TTC549 (cell line): ENCODE data around the gene NPAS2.

Experiments used
- FAIRE-seq: peaks from 2 replicates; lab custom pipeline; 2012; peaks lifted over from hg19 to GRCh38; lab: Jason Lieb, UNC

The NPAS2 gene

DNA sequence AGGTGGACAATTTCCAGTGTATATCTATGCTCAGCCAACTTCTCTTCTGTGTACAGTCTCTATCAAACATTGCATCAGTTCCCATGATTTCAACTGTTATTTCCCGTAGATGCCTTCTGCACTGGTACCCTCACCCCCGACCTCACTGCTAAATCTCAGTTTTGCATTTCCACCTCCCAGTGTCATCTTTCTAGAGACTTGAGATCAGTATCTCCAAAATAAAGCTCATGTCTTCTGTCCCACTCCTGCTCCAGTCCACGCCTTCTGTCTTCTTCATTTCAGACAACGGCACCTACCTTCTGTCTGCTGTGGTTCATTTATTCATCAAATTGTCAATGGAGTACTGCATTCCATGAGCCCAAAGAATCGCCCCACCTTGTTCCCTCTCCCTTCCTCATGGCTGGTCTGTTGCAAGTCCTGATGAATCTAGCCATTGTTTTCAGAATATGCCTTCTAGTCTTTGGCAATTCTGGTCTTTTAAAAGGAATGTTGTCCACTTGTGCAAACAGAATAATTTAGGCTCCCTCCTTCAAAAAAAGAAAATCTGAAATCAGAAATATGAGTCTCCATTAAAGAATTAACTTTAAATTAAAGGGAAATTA, 23.3 kb upstream of the NPAS2 start:
- FAIRE-seq, result no peak

DNA sequence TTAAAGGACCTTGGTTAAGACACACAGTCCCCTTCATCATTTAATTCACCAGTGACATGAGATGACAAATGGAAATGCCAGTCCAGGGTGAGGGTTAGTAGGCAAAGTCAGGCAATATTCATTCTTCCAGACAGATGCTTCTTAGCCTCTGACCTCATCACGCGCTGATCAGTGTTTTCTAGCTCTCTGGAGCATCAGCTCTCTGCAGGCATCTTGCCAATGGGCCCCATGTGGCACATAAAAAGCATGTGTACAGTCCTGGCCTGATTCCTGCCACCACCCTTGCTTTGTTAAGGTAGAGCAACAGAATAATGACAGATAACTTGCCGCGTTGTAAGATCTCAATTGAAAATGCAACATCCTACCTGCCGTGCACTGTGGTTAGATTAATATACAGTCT, 20.3 kb upstream of the NPAS2 start:
- FAIRE-seq, result no peak

DNA sequence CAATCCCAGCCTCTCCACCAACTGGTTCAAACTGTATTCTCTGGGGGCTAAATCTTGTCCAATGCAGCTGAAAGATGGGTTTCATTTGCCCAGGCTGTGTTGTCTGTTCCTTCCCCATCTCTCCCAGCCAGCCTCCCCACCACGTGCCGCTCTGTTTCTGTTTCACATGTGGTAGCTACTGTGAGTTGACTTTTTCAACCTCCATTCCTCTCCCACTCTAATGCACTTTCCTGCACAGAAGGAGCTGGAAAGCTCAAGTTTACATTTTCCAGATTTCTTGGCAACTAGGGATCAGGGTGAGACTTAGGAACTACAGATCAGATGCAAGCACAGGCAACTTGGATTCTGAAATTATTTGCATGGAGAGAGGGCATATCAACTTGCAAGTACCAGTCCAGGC, 19.0 kb upstream of the NPAS2 start:
- FAIRE-seq, result no peak

DNA sequence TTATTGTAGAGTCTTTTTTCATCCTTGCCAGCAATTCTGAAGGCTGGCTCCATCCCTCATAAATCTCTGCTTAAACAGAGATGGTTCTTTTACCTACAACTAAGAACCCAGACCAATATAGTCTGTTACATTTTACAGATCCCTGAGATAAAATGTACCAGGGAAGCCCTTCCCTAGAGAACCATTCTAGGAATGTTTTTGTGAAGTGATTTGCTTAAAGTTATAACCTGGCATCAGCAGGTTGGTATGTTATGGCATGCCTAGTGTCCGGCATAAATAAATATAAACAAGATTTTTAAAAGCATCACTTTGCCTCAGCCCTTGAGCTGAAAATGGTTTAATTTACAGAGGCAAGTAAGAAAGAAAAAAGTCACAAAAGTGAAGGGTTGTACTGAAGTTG, 18.5 kb upstream of the NPAS2 start:
- no peak for FAIRE-seq

DNA sequence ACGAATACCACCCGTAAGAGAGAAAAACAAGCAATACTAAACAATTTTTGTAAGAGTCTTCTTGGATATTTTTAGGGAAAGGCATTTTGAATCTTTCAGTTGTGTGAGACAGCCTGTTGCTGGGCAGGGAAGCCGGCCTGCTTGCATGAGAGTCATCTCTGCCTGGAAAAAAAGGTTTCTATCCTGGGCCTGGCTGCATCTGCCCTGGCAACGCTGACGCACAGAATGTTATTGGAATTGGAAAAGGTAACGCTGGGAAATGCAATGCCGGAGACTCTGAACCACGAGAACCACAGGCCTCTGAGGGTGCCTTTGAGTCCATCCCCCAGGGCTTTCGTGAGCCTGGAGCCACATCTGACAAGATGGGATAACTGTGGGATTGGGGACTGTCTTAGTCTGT, 17.9 kb upstream of the NPAS2 start:
- no peak for FAIRE-seq

DNA sequence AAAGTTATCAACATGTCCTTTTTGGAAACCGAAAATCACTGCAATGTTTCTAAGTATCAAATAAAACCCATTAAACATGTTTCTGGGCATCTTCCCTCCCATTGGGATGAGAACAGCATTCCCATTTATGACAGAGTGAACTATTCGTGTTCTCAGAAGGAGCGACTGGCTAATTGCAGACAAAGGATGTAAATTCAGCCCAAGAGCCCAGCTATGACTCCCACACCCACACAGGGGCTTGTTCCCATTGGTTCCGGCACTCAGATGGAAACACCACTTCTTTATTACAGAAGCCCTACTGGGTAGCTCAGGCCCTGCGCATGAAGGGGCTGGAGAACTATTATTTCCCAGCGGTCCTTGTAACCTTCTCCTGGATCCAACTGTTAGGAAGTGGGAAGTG, 16.6 kb upstream of the NPAS2 start:
- FAIRE-seq, result no peak

DNA sequence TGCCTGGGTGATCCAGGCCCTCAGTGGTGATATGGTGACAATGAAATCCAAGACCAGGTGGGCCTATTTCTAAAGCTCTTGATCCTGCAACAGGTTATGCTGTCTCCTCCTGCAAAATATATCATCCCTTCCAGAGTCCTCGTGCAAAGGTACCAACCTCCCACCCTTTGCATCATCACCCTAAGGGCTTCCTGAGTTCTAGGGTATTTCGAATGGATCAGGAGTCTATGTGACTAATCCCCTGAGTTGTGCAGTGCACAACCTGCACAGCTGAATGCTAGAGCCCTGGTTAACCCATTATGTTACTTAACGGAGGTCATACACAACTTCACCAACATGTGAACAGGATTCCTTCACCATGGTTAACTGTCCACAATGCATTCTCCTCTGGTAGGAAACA, 13.4 kb upstream of the NPAS2 start:
- FAIRE-seq, result no peak

DNA sequence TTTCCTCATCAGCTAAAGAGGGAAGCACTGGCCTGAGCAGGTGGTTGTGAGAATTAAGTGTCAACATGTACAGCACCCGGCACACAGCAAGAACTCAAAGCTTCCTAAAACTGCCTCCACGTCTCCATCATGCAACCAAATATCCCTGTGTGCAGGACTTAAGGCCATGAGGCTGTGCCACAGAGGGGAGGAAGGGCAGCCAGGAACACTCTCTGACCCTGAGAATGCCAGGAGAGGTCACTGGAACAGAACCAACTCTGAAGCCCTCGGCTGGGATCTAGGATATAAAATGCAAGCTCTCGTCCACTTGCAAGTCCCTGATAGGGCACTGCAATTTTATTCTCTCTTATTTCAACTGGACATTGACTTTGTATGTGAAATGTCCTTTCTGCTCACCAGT, 12.2 kb upstream of the NPAS2 start:
- no peak for FAIRE-seq

DNA sequence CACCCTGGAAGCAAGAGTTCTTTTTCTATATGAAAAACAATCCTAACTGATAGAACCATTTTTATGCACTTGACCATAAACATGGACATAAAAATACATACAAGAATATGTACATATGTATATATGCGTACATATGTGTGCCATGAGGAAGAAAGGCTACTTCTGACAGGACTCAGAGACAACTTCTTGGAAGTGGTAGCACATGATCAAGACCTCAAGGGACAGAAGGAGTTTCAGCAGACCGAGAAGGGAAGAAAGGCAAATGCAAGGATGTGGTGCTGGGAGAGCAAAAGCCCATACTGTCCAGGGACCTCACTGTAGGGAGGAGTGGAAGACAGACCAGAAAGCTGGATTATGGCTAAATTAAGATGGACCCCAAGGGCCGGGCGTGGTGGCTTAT, 11.4 kb upstream of the NPAS2 start:
- FAIRE-seq, result no peak

DNA sequence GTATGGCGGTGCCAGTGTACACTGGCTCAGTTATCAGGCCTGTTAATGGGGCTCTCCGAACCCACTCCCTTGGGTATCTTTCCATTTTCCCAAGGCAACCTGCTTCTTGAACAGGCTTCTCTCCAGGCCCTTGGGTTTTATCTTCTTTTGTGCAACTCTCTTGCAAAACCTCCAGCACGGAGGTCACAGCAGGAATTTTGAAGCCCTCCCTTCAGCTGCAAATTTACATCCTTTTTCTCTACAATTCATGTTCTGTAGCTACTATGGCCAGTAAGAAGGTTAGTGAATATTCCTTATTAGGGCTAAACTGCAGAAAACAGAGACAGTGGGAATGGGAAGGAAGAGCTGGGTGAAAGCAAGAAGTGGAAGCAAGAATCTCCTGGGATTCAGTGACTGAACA, 10.4 kb upstream of the NPAS2 start:
- no peak for FAIRE-seq

DNA sequence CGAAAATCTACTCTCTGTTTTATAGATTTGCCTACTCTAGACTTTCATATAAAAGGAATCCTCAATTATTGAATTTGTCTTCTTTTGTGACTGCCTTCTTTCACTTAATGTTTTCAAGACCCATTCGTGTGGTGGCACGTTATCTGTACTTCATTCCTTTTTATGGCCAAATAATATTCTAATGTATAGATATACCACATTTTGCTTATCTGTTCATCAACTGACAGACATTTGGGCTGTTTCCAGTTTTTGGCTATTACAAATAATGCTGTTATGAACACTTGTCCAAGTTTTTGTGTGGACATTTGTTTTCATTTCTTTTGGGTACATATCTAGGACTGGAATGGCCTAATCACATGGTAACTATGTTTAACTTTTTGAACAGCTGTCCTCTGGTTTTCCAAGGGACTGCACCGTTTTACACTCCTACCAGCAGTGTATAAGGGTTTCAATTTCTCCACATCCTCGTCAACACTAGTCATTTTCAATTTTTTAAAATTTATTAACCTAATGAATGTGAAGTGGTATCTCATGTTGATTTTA, 9.3 kb upstream of the NPAS2 start:
- FAIRE-seq, result no peak

DNA sequence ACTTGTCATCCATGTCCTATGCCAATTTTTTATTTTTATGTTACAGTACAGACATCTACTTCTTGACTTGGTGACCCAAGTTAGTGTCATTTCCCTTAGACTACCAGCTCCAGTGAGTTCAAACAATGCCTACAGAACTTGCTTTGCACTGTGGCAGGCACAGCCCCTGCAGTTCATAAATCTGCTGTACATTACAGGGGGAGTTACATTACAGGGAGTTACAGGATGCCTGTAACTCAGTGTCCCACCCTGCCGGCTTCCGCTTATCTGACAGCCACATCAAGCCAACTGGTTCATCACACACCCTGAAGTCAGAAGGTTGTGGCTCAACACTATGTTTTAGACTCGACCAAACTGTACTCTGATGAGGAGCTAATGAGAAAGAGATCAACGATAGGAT, 7.8 kb upstream of the NPAS2 start:
- no peak for FAIRE-seq

DNA sequence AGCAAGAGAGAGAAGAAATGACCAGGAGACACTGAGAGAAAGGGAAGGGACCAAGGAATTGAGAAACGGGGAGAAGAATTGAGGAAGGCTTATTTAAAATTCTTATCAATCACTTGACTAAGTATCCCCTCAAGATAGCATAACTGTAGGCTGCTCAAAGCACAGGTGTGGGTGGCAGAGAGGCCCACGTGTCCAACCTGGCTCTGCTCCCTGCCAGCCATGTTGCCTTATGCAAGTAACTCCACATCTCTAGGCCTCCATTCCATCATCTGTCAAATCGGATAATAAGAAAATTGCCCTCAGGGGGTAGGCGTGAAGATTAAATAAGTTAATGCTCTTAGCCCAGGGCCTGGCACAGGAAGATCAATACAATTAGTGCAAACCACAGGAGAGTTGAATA, 7.4 kb upstream of the NPAS2 start:
- FAIRE-seq, result no peak

DNA sequence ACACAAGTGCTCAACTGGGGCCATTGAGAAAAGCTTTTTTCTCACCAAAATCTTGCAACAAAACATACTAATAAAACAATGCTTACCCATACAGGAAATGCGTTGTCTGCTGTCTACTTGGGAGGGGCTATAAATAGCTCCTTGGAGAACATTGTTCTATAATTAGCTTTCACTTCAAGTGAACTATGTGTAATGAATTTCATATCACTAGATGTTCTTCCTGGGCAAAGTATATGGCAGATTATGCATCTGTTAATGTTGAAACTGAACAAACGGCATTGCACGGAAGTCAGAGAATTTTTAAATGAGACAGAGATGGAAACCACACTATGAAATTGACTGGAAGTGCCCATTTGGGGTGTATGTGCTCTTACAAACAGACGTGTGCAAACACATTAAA, 6.4 kb upstream of the NPAS2 start:
- FAIRE-seq, result no peak

DNA sequence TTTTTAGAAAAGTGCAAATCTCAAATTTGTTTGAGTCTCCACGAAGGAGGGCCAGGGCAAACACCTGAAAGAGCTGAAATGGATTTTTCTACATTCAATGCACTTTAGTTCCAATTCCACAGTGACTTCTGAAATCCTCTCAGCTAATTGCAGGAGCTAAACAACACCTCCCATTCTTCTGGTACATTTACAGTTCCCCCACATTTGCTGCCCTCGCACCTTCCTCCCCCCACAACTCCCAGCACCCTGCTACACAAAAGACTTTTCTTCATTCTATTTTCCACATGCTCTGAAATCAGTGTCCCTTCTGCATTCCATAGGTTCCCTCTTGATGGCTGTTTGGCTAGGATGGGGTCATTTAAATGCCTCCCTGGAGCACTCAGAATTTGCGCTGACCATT, 5.9 kb upstream of the NPAS2 start:
- FAIRE-seq, result no peak

DNA sequence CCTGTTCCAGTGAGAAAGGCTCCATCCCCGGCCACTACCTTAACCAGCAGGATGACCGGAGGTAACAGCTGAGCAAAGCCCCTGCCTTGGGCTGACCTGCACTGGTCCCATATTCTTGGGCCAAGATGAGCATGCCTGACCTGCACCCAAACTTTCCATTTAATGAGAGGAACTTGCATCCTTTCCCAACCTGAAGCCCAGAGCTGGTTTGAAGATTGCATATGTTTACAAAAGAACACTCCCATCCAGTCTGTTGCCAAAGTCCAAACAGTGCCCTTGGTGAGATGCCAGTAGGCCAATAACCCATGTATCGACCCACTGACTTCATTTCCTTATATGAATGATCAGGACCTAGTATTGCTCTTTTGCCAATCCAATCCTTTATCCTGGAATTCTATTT, 5.5 kb upstream of the NPAS2 start:
- FAIRE-seq, result no peak

DNA sequence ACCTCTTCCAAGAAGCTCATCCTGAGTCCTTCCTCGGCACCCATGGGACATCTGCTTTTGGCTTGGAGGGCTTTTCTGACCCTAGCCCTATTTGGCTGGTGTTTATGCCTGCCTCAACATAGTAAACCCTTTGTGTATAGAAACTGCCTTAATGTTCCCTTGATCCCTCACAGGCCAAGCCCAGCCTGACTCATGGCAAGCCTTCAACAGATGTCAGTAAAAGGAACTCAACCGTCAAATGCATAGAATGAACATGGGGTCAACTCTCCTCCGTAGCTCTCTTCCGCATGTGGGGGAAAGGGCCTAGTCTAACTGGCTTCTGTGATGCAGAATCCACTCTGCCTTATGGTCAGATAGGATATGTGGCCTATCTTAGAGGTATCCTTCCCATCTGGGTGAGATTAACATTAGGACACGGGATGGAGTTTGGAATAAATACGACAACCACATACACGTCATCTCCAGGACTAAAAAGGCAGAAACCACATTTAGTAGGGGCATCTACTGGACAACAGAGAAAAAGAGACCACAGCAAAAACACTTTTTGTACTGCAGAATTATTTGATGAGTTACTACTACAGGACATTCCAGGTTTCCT, 2.5 kb upstream of the NPAS2 start:
- FAIRE-seq, result no peak

DNA sequence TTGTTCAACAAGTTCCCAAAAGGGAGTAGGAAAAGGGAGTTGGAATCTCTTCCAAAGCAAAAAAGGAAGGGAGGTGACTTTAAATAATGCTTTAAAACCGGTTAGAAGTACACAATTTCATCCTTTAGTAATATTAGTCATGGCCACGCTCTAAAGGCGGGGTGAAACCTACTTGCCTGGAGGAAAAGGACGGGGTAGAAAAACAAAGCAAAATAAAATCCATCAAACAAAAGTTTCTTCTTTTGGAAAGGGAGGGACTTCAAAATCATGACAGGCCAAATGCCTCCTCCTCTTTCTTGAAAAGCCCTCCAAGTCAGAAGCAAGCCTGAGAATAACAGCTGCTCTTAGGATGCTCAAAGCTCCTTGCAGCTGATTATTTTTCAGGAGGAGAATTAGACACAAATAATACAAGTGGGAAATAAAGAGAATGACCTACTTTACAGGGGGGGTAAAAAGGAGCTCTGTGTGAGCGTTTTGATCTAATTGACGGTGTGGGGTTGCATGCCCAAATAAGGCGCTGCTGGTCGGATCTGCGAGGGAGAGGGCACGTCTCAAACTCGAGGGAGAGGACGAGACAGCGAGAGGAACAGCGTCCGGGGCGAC, 1.8 kb upstream of the NPAS2 start:
- FAIRE-seq, result no peak

DNA sequence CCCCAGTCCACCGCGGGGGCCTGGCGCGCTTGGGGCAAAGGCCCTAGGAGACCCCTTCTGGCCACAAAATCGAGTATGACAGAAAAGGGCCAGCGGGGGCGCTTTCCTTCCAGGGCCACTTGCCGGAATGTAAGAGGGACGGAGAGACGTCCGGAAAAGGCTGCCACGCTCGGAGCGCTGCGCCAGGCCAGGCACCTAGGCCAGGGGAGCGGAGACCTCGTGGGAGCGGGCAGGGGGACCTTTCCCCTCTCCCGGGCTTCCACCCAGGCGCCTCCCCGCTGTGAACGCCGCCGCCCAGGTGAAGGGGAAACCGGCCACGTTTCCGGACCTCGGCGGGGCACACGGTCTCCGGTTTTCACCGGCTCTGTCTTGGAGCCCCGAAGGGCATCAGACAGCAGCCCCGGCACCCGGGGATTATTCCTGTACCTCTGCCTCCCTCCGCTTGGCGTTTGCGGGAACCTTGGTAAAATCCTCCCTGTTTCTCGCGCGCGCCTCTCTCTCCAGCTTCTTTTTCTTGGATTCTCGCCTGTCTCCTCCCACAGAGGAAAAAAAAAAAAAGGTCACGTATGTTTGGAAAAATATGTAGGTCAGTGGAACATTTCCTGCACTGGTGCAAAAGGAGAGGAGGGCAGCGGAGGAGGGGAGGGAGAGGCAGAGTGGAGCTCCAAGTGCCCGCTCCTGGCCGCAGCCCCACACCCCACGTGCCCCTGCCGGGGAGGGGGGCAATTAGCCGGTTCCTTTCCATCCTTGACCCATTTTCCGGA, 1.2 kb upstream of the NPAS2 start:
- no peak for FAIRE-seq

DNA sequence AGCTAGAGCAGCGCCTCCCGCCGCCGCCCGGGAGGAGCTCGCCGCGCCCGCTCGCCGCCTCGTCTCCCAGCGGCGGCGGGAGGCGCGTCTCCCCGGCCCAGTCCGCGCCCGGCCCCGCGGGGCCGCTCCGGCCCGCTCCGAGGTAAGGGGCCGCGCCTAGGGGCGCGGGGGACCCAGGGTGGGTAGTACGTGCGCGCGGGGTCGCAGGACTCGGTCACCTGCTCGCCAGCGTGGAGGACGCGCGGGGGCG, 259 bp downstream of the NPAS2 start:
- FAIRE-seq, result no peak

DNA sequence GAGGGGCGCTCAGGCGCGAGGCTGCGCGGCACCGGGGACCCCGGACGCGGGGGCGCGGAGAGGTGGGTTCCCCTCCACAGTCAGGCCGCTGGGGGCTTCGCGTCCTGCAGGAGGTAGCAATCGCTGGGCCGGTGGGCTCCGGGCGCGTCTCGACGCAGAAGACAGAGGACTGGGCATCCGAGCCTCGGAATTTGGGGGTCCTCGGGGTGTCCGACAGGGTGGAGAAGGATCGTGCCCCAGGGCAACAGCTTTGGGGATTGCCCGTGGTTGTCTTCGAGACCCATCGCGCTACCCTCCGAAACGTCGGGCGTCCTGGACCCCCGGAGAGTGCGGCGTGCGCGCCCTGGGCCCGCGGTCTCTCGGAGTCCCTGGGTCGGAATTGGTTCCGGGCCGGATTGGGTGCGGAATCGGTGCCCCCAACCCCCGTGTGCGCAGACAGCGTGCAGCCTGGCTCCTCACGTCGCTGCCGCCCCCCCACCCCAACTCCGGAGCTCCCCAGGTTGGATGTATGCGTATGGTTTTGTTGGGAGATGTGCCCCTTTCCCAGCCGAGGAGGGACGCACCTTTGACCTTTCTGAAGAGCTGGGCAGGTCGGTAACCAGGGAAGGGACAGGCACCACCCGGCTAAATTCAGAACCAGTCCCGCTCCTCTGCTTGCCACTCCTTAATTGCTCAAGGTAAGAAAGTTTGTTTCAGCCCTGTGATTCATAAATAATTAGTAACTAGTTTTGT, 750 bp downstream of the NPAS2 start:
- FAIRE-seq, result no peak

DNA sequence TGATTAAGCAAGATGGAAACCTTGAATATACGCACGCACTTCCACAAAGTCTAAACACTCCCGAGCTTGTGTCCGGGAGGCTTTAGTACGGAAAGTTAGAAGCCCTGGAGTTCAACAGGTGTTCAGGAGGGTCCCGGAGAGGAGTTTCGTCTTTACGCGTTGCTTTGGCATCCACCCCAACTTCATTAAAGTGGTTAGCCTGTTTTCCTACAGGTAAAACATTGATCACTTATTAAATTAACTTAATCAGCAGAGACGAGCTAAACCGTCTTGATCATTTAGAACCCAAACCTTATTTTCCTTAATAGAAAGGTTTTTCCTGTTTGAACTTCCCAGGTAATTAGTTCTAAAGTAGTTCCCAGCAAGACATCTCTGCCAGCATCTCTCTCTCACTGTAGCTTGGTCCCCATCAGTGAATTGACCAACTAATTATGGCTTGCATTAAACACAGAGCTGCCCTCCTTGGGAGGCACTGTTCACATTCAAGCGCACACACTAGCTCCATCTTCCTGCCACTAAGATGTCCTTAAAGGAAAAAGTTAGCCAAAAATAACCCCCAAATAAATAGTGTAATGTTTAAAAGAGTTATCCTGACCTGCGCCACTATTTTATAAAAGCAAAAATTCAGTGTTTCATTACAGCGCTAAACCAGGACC, 1.4 kb downstream of the NPAS2 start:
- no peak for FAIRE-seq

DNA sequence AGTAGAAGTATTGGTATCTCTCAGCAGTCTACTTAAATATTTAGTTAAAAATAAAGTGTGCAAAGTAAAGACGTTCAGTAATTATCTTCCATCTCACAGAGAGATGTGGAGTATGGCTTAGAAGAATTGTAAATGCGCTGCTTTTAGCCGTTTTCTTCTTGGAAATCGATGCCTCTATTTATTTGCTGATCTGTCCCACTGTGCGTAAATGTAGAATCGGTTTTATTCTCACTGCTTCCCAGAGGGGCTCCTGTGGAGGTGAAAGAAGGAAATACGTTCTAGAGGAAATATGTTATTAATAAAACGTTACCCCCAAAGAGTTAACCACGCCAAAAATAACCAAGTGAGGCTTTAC, 1.9 kb downstream of the NPAS2 start:
- FAIRE-seq, result no peak
